ENCODE results near the gene EPB41L2. TPM values are rescaled to one million over a fixed set of nuclear protein-coding genes. Genes with fewer than 3 reads are reported as not detected.

Gene EPB41L2
- total RNA-seq, 1 experiment from 2014 or later, result 91.7 TPM

DNA sequence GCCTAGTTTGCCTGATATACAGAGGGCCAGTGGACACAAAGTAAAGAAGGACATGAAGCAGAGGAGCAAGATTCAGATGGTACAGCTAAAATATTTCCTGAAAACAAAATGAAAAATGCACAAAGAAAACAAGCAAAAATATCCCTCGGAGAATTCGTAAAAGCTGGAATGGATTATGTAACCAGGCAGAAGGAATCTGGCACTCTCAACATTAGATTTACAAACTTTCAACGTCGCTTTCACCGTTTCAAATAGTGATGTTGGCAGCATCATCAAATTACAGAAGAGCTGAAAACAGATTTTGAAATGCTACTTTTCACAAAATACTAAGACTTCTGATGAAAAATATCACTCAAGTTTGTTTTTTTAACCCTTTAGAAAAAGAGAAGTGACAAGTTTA lies 224.1 kb downstream of the EPB41L2 start:
- no peak overlapping the region for H3K27ac Mint-ChIP-seq (ENCODE audit: unreplicated experiment)
- H3K36me3 Mint-ChIP-seq (ENCODE audit: insufficient read depth, unreplicated experiment), result no peaks in the 10 kb centered on the region
- Histone ChIP-seq H3K36me3 (ENCODE audit: control insufficient read depth, insufficient read depth, low read length) (no peaks in the 10 kb centered on the region; the same call in none of the 2 replicates), H3K27me3 (replicated peaks; ENCODE audit: control insufficient read depth, insufficient read depth, low read length) (no peaks in the 10 kb centered on the region), H3K4me3 (ENCODE audit: low read depth, low read length) (no peak overlapping the region), H3K9me3 (no peaks in the 10 kb centered on the region), H3K4me1 (no peaks in the 10 kb centered on the region)
- intact Hi-C loops (cut with micrococcal nuclease; ENCODE audit: unreplicated experiment), result no loop called here
- no peaks in the 10 kb centered on the region for H3K27me3 Mint-ChIP-seq (ENCODE audit: insufficient read depth, unreplicated experiment)
- H3K4me1 Mint-ChIP-seq (ENCODE audit: low read depth, unreplicated experiment), result no peaks in the 10 kb centered on the region
- BruUV-seq (replicated peaks), result no TSS peak
- H3K9me3 Mint-ChIP-seq (ENCODE audit: unreplicated experiment), result no peaks in the 10 kb centered on the region
- TF ChIP-seq, protein P1, sequence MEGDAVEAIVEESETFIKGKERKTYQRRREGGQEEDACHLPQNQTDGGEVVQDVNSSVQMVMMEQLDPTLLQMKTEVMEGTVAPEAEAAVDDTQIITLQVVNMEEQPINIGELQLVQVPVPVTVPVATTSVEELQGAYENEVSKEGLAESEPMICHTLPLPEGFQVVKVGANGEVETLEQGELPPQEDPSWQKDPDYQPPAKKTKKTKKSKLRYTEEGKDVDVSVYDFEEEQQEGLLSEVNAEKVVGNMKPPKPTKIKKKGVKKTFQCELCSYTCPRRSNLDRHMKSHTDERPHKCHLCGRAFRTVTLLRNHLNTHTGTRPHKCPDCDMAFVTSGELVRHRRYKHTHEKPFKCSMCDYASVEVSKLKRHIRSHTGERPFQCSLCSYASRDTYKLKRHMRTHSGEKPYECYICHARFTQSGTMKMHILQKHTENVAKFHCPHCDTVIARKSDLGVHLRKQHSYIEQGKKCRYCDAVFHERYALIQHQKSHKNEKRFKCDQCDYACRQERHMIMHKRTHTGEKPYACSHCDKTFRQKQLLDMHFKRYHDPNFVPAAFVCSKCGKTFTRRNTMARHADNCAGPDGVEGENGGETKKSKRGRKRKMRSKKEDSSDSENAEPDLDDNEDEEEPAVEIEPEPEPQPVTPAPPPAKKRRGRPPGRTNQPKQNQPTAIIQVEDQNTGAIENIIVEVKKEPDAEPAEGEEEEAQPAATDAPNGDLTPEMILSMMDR (IDR thresholded peaks at IDR 0.05; ENCODE audit: insufficient read depth in 1 of 2, low read depth in 1 of 2, low read length in 1 of 2, severe bottlenecking in 1 of 2, unreplicated experiment in 1 of 2), result no peak
- POLR2A ChIA-PET, result no interaction called here
- CTCF ChIA-PET, result no interaction called here
- H3K4me3 Mint-ChIP-seq (ENCODE audit: unreplicated experiment), result no peak overlapping the region
- no peak for DNase-seq

DNA sequence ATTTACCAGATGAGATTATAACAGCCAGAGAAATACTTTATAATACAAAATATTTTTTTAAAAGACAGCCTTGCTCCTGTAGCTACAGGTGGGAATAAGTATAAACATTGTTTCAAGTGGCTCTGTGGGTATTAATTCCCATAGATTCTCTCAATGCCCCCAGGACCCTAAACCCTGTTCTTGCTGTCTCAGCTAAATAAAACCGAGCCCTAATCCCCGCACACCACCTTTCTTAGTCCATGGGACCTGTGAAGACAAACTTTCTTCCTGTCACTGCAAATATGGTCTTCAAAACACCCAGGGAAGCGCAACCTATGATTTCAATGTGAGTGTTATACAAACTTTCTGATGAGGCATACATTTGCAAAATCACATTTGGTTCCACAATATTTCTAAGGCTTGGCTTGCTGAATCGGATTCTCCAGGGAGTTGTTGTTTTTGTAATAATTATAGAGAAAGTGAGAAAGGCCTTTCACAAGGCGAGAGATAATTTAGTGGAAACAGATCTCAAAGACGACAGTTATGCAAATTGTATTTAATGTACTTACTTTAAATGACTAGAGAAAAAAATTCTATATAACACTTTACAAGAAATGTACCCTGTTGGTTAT lies 224.7 kb downstream of the EPB41L2 start:
- Mint-ChIP-seq H3K9me3 (ENCODE audit: unreplicated experiment) (no peaks in the 10 kb centered on the region), H3K36me3 (ENCODE audit: insufficient read depth, unreplicated experiment) (no peaks in the 10 kb centered on the region), H3K27me3 (ENCODE audit: insufficient read depth, unreplicated experiment) (no peaks in the 10 kb centered on the region), H3K4me1 (ENCODE audit: low read depth, unreplicated experiment) (no peaks in the 10 kb centered on the region), H3K27ac (ENCODE audit: unreplicated experiment) (no peak overlapping the region), H3K4me3 (ENCODE audit: unreplicated experiment) (no peak overlapping the region)
- Histone ChIP-seq H3K9me3 (no peaks in the 10 kb centered on the region), H3K36me3 (ENCODE audit: control insufficient read depth, insufficient read depth, low read length) (peaks cover 2% of the 10 kb centered on the region), H3K4me3 (ENCODE audit: low read depth, low read length) (no peak overlapping the region), H3K4me1 (no peaks in the 10 kb centered on the region), H3K27me3 (replicated peaks; ENCODE audit: control insufficient read depth, insufficient read depth, low read length) (no peaks in the 10 kb centered on the region)
- no peak for DNase-seq
- no TSS peak for BruUV-seq (replicated peaks)
- intact Hi-C loops (cut with micrococcal nuclease; ENCODE audit: unreplicated experiment), result no loop called here
- TF ChIP-seq, protein P1 (IDR thresholded peaks at IDR 0.05; ENCODE audit: insufficient read depth in 1 of 2, low read depth in 1 of 2, low read length in 1 of 2, severe bottlenecking in 1 of 2, unreplicated experiment in 1 of 2), result no peak
- ChIA-PET POLR2A (no interaction called here), CTCF (no interaction called here)

DNA sequence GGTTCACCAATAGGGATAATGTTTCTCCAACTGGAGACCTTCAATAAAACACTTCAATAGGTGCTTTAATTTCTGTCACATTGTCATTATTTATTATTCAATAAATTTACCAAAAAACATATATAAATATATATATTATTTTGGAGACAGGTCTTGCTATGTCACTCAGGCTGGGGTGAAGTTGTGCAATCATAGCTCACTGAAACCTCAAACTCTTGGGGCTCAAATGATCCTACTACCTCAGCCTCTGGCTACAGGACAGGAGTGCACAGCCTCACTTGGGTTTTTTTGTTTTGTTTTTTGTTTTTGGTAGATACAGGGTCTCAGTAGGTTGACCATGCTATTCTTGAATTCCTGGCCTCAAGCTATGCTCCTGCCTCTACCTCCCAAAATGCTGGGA lies 226.0 kb downstream of the EPB41L2 start:
- ChIA-PET CTCF (interaction anchor here (0.7 kb wide), 1 partner anchor 10 kb away, joined by 3 read pairs; the partner anchor contains the start of gene SMLR1), POLR2A (no interaction called here)
- H3K9me3 ChIP-seq, result no peaks in the 10 kb centered on the region
- no peak for DNase-seq
- no peak overlapping the region for H3K27ac Mint-ChIP-seq (ENCODE audit: unreplicated experiment)
- no peaks in the 10 kb centered on the region for H3K4me1 ChIP-seq
- H3K27me3 Mint-ChIP-seq (ENCODE audit: insufficient read depth, unreplicated experiment), result no peaks in the 10 kb centered on the region
- H3K4me3 ChIP-seq (ENCODE audit: low read depth, low read length), result no peak overlapping the region
- H3K36me3 ChIP-seq (ENCODE audit: control insufficient read depth, insufficient read depth, low read length), result peaks cover 4% of the 10 kb centered on the region
- TF ChIP-seq, protein P1 (IDR thresholded peaks at IDR 0.05; ENCODE audit: insufficient read depth in 1 of 2, low read depth in 1 of 2, low read length in 1 of 2, severe bottlenecking in 1 of 2, unreplicated experiment in 1 of 2), result no peak
- H3K27me3 ChIP-seq (replicated peaks; ENCODE audit: control insufficient read depth, insufficient read depth, low read length), result no peaks in the 10 kb centered on the region
- no peaks in the 10 kb centered on the region for H3K9me3 Mint-ChIP-seq (ENCODE audit: unreplicated experiment)
- no peak overlapping the region for H3K4me3 Mint-ChIP-seq (ENCODE audit: unreplicated experiment)
- H3K4me1 Mint-ChIP-seq (ENCODE audit: low read depth, unreplicated experiment), result no peaks in the 10 kb centered on the region
- peaks cover 1% of the 10 kb centered on the region for H3K36me3 Mint-ChIP-seq (ENCODE audit: insufficient read depth, unreplicated experiment)
- intact Hi-C loops (cut with micrococcal nuclease; ENCODE audit: unreplicated experiment), result no loop called here
- BruUV-seq (replicated peaks), result no TSS peak

Measured in Caco-2 (cell line).